Stimulated activated naive CD4-positive, alpha-beta T cell (primary cell): ENCODE results near the gene RBM6.

Experiments
- DNase-seq, 6 experiments: peaks; one replicate each; lab custom pipeline; 2025; lab: John Stamatoyannopoulos, UW

Gene RBM6

DNA sequence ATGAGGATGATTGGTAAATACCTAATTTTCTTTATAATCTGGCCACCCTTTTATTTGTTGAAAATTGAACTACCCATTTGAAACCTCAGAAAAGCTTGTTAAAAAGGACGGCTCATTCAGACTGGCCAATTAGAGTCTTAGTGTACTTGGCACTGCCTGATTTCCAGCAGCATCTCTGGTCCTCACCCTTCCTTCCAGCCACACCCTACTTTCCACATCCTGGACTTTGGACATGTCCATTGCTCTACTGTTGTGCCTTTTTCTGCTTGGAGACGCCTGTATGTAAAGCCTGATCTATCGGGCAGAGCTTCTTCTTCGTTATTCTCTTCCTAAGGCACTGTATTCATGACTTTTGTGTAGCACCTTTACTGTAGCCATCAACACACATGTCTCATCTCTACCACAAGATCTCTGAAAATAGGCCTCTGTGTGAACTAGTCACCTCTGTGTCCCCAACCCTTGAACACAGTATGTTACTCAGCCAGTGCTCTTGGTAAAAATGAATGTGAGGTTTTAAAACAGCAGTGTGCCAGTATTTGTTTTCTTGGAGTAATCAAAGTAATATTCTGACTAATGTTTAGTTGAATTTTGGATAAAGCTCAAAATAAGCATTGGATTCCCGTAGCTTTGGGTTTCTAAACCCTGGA lies 155.5 kb downstream of the RBM6 start:
- DNase-seq: no peak

DNA sequence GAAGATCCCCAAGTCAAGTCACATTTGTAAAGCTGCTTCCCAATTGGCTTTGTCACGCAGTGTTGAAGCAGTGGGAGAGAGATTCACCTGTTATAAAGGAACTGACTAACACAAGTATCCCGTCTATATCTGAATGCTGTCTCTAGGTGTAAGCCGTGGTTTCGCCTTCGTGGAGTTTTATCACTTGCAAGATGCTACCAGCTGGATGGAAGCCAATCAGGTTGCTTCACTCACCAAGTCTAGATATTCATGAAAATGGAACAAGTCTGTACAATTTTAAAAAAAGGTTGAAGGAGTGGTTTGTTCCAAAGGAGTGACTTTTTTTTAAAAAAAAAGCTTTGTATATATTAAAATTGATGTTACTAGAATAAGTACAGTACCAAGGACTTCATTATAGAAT lies 160.4 kb downstream of the RBM6 start:
- no peak for DNase-seq

DNA sequence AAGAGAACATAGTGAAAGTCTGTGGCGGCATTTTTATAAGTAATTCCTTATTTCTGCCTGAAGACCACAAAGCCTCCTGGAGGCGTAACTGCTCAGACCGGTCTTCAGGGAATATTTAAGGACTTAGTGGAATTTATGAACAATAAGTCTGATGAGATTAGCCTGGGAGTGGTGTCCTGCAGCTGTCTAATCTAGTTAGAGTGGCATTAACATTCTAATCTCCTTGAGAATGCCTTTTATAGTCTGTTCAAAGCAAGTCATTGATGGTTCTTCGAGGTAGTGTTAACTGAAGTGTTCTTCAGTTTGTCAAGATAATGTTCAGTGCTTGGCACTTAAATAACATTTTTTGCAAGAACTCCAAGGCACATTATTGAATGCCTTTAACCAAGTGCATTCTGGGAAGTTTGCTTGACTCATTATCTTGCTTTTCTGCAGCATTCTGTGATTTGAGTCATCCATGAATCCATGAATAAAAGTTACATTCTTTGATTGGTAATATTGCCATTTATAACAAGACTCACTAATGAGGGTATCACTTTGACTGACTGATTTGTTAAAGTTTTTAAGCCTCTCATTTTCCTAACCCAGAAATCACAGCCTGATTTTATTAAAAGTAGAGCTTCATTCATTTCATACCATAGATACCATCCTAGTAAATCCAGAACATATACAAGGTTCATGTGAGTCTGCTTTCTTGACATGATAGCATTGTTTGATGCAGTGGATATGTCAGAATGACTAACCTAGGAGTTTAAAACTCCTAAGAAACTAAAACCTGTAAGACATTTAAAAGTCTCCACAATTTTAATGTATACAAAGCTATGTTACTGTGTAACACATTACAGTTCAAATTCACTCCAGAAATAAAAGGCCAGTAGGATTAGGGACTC lies 161.3 kb downstream of the RBM6 start:
- no peak for DNase-seq

DNA sequence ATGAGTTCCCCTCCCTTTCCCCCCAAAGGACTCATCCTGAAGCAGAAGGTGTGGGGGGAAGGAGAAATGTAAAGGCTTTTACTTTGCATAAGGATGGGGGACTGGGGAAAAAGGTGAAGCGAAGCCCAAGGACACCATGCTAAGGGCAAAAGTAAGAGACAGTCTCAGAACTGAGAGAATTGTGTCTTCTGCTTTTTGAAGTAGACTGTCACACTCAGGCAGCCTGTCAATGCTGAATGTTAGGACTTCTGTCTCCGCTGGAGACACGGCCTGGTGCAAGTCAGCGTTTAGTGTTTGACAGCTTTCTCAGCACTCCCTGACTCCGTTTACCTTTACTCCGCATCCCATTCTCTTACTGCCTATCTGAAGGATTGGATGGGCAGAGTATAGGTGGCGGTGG lies 162.6 kb downstream of the RBM6 start:
- DNase-seq: no peak

DNA sequence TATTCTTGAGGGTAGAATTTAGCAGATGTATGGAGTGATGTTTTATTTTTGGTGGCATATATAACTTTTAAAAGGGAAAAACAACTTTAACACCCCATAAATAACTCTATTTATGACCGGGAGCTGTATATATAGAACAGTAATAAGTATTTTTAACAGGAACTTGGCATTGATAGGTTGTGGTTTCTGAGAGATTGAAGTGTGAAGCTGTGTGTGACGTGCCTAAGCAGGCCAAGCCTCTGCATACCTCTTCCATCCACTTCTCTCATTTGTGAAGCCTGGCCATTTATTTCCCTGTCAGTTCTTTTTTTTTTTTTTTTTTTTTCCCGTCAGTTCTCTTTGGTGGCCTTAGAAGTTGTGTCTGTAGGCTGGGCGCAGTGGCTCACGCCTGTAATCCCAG lies 171.8 kb downstream of the RBM6 start:
- no peak for DNase-seq

DNA sequence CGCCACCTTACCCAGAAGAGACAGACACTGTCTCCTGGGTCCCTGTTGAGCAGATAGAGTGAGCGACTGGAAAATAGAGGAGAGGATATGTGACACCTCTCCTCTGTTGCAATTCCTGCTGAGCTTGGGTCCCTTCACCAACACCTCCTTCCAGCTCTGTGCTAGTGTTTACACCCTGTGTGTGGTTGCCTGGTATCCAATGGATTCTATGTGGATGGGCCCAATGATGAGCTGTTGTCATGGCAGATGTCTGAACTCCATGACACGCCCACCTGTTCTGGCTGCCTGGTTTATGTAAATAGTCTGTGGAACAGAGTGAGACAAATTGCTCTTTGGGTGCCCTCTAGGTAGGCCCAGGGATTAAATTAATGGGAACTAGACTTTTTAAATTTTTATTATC lies 172.5 kb downstream of the RBM6 start:
- no peak for DNase-seq

DNA sequence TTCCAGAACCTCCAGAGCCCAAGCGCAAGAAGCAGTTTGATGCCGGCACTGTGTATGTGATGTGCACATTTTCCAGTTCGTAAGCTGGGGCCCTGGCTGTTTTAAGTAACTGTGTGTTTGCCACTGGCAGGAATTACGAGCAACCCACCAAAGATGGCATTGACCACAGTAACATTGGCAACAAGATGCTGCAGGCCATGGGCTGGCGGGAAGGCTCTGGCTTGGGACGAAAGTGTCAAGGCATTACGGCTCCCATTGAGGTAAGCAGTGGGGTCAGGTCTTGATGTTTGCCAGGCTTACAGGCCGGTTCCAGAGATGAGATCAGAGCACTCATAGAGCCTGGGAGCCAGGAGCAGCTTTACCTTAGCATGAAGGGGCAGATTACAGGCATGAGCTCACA lies 177.2 kb downstream of the RBM6 start:
- no peak for DNase-seq

DNA sequence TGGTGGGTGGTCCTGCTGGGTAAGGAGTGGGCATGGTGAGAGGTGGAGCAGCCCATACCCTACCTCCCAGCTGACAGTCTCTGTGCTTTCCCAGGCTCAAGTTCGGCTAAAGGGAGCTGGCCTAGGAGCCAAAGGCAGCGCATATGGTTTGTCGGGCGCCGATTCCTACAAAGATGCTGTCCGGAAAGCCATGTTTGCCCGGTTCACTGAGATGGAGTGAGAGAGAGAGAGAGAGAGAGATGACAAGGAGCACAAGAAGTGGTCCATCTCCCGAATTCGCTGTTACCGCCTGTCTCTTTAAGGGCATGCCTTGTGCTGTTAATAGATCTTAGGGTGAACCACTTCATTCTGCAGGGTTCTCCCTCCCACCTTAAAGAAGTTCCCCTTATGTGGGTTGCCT lies 178.3 kb downstream of the RBM6 start:
- no peak for DNase-seq

DNA sequence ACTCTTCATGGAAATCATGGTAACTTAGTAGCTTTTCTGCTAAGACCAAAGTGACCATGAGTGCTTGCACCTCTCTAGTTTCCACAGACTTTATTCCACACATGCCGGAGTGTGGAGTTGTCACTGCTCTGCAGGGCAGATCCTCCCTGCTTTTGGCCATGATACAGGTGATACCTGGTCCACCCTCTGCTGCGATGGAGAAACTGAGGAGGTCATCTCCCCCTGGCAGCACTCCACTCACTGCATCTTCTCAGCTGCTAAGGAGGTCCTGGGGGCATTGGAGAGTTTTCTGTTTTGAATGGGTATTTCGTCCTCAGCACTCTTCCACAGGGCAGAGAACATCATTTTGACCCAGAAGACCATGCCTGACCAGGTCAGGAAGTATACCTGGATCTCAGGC lies 179.8 kb downstream of the RBM6 start:
- no peak for DNase-seq

DNA sequence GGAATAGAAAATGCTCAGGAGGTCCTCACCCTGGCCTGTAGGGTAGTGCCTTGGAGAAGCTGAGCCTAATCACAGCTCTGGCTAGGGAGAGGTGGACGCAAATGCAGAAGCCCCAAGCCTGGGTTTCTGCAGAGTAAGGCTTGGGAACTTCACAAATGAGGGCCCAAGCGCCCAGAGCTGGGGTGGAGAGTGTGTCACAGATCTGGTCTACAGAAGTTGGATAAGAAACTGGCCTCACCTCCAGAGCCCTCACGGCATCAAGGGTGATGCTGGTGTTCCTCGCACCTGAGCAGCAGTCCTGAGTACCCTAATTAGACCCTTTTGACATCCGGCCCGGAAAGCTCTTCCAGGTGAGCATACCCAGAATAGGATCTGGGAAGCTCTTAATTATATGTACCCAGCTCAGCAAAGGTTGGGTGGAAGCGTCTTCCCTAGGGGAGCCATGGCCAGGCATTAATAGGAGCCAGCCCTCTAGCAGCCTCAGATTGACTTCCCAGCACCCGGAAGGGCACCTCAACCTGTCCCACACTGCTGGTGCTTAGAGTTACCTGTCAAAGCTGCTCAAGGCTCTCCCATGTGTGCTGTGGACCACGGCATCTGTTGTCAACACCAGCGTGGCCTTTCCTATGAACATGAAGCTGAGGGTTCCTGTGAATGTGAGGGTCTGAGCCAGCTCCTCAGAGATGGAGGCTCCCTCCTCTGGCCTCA lies 180.6 kb downstream of the RBM6 start:
- DNase-seq: no peak

DNA sequence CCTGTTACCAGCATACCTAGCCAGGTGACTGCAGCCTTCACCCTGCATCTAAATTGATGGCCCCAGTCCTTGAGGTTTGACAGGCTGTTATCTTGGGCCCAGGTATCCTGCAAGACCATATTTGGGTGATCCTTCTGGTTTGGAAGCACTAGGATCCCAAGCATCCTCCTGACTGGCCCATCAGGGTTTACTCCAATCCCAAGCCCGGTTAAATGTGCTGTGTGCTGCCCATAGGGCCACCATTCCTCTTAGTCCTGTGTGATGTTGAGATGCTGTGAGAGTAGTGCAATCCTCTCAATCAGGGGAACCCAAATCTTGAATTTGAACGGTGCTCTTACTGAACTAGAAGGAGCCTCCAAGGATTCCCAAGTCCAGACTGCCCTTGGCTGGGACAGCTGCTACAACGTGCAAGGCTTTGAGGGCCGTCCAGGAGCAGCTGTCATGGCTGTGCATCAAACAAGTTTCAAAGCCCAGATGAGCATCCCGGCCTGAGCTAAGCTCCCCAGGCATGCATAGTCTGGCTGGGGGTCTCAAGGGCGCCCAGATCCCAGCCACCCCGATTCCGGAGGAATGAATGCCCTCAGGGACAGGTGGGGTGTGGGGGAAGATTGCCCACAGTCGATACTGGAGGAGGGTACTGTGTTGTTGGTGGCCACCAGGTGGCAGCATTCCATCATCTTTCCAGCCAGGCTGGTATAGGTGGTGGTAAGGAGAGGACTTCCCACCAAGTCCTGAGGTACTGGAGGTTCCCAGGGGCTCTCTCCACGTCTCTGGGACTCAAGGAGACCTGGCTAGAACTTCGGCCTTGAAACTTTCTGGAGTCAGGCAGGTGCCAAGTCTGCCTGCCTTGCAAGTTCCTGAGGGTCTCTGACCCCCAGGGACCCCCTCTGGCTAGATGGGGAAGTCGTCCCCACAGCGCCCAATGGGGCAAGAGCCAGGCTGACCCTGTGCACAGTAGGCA lies 181.4 kb downstream of the RBM6 start:
- DNase-seq: peak; percentile 29 to 67 (median 54)

DNA sequence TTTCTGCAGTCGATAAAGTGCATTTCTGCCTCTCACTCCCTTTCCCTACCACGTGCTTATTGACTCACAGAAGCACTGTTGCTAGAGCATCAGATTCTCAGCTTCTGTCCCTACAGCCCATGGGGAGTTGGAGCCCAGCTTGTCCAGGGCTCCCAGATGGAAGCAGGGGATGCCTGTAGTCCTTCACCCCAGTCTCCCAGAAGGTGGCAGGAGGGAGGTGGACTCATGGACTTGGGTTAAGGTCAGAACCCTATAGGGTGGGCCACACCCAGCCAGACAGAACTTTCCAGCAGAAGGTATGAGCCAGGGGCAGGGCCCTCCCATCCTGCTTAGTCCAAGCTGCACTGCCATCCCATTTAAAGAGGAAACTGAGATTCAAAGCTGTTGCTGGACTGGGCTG lies 182.1 kb downstream of the RBM6 start:
- no peak for DNase-seq

DNA sequence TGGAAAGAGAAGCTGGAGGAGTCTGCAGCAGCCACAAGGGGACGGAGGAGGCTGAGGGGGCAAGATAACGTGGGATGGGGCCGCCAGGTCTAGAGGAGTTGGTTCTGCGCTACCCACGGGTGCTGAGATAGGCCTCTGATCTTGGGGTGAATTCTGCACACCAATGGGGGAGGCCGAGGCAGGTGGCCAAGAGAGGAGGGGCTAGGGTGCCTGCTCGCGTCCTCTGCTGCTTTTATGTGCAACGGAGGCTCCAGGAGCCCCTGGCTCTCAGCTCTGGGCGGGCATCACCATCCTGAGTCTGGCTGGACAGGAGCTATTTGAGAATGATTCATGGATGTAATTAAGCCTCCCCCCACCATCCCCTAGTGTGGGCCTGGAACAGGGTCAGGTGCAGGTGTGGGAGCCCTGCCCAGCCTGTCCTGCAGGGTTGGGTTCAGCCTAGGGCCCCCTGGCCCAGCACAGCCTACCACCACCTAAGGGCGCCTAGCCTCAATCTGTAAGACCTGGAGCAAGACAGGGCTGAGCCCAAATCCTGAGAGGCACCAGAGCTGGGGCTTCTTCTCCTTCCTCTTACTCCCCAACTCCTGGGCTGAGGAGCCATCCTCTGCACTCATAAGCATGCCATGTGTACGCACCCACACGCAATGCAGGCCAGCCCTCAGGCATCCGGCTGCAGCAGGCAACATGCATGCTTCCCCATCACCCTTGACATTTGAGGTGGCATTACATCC lies 182.9 kb downstream of the RBM6 start:
- no peak for DNase-seq

DNA sequence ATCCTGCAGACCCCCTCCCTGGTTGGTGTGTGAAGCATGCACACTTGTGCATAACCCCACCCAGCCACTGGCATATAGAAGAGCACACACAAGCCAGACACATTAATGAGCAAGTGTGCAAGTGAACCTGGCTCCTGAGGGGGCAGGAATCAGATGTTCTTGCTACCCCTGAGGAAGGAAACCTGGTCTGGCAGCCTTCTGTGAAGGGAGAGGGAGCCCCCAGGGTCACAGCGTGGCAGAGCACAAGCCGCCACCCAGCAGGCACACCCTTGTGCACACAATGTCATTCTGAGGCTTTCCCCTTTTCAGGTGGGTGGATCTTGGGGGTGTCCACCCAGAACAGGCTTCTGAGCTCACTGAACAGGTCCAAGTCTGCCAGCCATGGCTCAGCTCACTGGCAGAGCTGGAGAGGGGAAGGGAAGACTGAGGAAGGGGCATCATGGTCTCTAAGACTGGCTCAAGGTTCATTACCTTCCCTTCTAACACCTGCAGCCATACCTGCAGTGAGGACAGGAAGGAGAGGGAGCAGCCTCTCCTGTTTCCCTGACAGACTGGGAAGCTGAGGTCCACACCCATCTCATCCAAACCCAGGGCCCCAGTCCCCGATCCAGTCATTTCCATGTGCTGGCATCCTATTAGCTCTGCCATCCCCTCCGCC lies 183.6 kb downstream of the RBM6 start:
- no peak for DNase-seq

DNA sequence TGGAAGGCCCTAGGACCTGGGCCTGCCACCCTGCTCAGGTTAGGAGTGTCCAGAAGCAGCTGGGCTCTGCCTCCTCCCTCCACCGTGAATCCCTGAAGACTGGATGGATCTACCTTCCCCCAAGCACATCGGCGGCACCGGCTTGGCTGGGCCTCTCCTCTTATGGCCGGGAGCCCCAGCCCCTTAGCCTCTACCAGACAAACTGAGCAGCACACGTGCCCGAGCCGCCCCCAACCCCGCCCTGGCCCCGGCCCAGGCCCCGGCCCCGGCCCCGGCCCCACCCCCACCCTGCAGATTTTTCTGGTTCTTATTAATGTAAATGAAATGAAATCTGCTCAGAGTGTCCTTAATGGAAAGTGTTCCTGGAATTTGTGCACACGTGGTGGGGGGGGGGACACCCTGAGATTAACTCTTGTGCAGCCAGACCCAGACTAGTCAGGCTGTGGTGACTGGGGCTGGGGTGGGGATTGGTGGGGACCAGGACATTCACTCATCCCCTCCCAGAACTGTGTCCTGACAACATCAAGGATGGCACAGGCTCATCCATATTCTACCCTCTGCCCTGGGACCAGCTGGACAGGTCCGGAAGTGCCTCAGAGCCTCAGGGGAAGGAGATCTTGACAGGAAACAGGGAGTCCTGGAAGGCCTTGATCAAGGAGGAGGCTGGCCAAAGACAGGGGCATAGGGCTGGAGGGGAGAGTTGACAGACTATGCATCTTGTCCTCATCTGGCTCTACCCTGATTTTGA lies 184.3 kb downstream of the RBM6 start:
- DNase-seq: no peak

DNA sequence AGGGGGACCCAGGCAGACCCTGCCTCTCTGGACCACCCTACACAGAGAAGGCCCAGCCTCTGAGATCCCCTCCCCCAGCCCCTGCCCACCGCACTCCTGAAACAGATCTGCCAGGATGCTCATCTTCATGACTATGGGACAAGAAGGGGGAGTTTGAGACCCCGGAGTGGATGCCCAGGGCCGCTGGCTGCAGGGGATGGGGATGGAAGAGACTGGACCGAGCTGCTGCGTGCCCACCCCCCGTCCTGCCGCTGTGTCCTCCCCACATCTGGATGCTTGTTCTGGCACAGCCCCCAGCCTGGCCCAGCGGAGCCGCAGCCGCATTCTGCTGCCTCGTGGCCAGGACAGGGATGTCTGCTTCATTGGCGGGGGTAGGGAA lies 184.8 kb downstream of the RBM6 start:
- no peak for DNase-seq

DNA sequence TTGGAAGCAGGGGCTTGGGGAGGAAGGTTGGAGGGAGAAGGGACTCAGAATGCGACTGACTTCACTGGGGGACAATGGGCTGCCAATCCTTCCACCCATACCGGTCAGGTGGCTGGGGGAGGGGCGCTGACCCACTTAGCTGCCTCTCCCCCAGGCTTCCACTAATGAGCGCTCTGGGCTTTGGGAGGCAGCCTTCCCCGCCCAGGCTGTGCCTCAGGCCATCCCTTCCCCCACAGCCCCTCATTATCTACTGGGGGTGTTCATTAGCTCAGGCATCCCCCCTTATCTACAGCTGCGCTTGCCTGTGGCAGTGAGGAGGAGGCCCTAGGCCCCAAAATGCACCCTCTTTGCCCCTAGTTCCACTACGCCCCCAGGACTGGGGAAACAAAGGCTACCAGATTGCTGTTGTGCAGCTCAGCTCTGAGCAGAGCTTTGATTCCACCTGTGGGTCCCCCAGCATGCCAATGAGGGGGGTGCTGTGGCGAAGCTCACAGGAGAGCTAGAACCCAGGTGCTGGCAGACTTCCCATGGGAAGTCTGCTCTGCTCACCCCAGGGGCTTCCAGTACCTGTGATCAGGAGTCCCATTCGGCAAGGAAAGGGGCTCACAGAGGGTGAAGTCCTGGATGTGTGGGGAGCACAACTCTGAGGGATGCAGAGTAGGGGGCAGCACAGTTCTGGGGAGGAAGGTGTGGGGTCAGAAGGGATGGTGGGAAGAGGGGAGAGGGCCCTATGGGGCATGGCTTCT lies 185.8 kb downstream of the RBM6 start:
- no peak for DNase-seq

DNA sequence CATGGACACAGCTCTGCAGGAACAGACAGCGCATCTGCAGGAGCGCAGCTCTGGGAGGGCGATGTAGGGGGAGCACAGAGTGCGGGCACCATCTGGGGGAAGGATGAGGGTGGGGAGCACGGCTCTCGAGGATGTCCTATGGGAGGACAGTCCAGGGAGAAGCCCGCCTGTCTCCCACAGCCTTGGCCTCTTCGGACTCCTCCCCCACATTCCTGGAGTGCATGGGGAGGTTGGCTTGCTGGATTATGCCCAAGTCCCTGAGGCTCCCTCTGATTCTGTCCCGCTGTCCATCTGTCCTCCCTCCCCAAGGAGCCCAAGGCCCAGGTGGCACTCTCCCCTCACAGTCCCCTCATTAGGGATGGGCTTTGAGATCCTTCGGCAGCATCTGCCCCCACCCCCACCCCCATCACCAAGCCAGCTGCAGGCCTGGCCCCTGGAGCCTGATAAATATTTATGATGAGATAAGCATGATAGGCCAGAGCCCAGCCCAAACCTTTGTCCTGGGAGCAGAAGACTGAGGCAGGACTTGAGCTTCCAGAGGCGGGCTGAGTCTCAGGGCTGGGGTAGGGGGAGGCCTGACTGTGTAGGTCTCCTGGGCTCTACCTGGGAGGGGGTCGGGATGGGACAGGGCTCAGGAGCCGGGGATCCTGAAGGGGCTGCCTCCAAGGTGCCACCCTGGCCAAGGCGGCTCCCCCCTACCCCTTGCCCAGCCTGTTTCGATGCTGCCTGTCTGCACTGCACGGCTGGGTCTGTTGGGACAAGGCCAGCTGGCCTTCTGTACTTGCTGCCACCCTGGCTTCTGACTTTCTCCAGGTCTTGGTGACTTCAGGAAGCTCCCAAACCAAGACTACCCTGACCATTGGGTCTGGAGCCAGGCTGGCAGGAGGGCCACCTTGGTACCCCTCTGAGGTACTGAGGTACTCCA lies 186.6 kb downstream of the RBM6 start:
- no peak for DNase-seq
